ENCODE measurements around the gene XXYLT1.

Gene XXYLT1

DNA sequence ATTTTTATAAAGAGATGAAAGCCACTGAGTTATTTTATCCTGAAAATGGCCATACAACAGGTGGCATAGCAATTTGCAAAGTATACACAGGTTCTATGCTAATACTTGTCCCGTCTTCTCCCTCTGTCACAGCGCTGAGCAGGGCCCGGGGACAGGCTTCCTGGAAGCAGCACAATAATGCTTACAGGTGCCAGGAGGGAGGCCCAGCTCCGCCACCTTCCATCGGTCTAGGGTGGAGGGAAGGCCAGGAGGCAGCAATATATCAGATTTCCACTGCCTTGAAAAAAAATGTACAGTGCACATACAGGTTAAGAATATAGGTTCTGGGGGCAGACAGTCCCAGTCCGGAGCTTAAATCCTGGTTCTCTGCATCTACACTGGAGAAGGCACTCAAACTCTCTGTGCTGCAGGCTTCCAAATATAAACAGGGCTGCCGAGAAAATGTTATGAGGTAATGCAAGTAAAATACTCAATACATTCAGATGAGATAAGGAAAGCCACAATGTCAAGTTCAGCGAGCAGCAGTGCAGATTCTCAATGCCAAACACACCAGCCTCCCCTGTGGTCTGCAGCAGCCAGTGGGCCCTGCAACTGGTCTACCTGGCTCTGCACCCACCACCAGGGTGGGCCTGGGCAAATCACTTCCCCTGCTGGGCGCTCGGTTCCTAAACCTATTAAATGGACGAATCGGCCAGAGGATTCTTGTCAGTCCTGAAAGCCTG is 189.6 kb downstream of the XXYLT1 start:
- Histone ChIP-seq H3K9me3 (ENCODE audit: control insufficient read depth, insufficient read depth, low read depth, low read length) (no peaks in the 10 kb centered on the region), H3K36me3 (ENCODE audit: control insufficient read depth in 2 of 2, insufficient read depth in 1 of 2, low read length in 2 of 2) (no peaks in the 10 kb centered on the region), H3K27ac (ENCODE audit: extremely low read depth, low read depth, low read length) (peak overlapping the region; percentile 38; the same call in 1 of the 2 replicates), H3K4me1 (ENCODE audit: control insufficient read depth, insufficient read depth, low read length) (peaks cover 22% of the 10 kb centered on the region), H3K4me3 (ENCODE audit: low read depth, low read length) (no peak overlapping the region)
- ChIA-PET POLR2A (no interaction called here), CTCF (interaction anchor here (0.7 kb wide), 1 partner anchor 320 kb away, joined by 4 read pairs; no protein-coding TSS in a partner anchor)
- TF ChIP-seq, protein P1, sequence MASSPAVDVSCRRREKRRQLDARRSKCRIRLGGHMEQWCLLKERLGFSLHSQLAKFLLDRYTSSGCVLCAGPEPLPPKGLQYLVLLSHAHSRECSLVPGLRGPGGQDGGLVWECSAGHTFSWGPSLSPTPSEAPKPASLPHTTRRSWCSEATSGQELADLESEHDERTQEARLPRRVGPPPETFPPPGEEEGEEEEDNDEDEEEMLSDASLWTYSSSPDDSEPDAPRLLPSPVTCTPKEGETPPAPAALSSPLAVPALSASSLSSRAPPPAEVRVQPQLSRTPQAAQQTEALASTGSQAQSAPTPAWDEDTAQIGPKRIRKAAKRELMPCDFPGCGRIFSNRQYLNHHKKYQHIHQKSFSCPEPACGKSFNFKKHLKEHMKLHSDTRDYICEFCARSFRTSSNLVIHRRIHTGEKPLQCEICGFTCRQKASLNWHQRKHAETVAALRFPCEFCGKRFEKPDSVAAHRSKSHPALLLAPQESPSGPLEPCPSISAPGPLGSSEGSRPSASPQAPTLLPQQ (tag by site-specific recombination; IDR thresholded peaks at IDR 0.05), result peak; percentile 57
- TF ChIP-seq PRDM1 (tag by site-specific recombination; IDR thresholded peaks at IDR 0.05) (no peak), ZBTB17 (tag by site-specific recombination; IDR thresholded peaks at IDR 0.05) (peak; percentile 87), GLI2 (tag by site-specific recombination; IDR thresholded peaks at IDR 0.05; ENCODE audit: borderline replicate concordance, low read depth) (no peak), ZNF248 (tag by site-specific recombination; IDR thresholded peaks at IDR 0.05) (no peak), ZIC2 (tag by site-specific recombination; IDR thresholded peaks at IDR 0.05) (0 out of 2 replicates have a peak, but pooled peaks have one; percentile 35), ZFP69B (tag by site-specific recombination; IDR thresholded peaks at IDR 0.05) (0 out of 2 replicates have a peak, but pooled peaks have one; percentile 37), ZNF600 (tag by site-specific recombination; IDR thresholded peaks at IDR 0.05) (peak; percentile 96), ZNF335 (tag by site-specific recombination; conservative IDR thresholded peaks at IDR 0.05) (0 out of 2 replicates have a peak, but pooled peaks have one; percentile 26), ZBTB20 (tag by site-specific recombination; IDR thresholded peaks at IDR 0.05) (peak; percentile 95), ZNF2 (tag by site-specific recombination; IDR thresholded peaks at IDR 0.05) (no peak), GLIS1 (tag by site-specific recombination; IDR thresholded peaks at IDR 0.05) (peak; percentile 42), ZNF266 (tag by site-specific recombination; IDR thresholded peaks at IDR 0.05; ENCODE audit: low read depth) (peak; percentile 96; the same call in 1 of the 2 replicates), ZNF292 (tag by site-specific recombination; IDR thresholded peaks at IDR 0.05; ENCODE audit: borderline replicate concordance, low read depth) (no peak), ZNF629 (tag by site-specific recombination; IDR thresholded peaks at IDR 0.05) (peak; percentile 88), ZNF10 (tag by site-specific recombination; IDR thresholded peaks at IDR 0.05) (no peak), RBAK (tag by site-specific recombination; IDR thresholded peaks at IDR 0.05) (no peak), SCRT2 (tag by site-specific recombination; IDR thresholded peaks at IDR 0.05) (peak; percentile 92), ZNF423 (tag by site-specific recombination; IDR thresholded peaks at IDR 0.05) (no peak), OVOL3 (tag by site-specific recombination; IDR thresholded peaks at IDR 0.05) (no peak), ZNF169 (tag by site-specific recombination; IDR thresholded peaks at IDR 0.05) (no peak), OSR2 (tag by site-specific recombination; IDR thresholded peaks at IDR 0.05) (peak; percentile 68), ZNF501 (tag by site-specific recombination; IDR thresholded peaks at IDR 0.05) (no peak), ZEB2 (tag by site-specific recombination; IDR thresholded peaks at IDR 0.05) (no peak), ZFP41 (tag by site-specific recombination; IDR thresholded peaks at IDR 0.05; ENCODE audit: borderline replicate concordance) (no peak), GLIS2 (tag by site-specific recombination; IDR thresholded peaks at IDR 0.05) (peak; percentile 23; the same call in 1 of the 2 replicates), SCRT1 (tag by site-specific recombination; IDR thresholded peaks at IDR 0.05; ENCODE audit: borderline replicate concordance) (peak; percentile 84), ZNF24 (tag by site-specific recombination; IDR thresholded peaks at IDR 0.05) (no peak), ZBTB1 (tag by site-specific recombination; IDR thresholded peaks at IDR 0.05) (no peak)
- TF ChIP-seq, protein P2, sequence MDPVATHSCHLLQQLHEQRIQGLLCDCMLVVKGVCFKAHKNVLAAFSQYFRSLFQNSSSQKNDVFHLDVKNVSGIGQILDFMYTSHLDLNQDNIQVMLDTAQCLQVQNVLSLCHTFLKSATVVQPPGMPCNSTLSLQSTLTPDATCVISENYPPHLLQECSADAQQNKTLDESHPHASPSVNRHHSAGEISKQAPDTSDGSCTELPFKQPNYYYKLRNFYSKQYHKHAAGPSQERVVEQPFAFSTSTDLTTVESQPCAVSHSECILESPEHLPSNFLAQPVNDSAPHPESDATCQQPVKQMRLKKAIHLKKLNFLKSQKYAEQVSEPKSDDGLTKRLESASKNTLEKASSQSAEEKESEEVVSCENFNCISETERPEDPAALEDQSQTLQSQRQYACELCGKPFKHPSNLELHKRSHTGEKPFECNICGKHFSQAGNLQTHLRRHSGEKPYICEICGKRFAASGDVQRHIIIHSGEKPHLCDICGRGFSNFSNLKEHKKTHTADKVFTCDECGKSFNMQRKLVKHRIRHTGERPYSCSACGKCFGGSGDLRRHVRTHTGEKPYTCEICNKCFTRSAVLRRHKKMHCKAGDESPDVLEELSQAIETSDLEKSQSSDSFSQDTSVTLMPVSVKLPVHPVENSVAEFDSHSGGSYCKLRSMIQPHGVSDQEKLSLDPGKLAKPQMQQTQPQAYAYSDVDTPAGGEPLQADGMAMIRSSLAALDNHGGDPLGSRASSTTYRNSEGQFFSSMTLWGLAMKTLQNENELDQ (tag by site-specific recombination; IDR thresholded peaks at IDR 0.05; ENCODE audit: low read depth), result no peak
- TF ChIP-seq, protein P3, sequence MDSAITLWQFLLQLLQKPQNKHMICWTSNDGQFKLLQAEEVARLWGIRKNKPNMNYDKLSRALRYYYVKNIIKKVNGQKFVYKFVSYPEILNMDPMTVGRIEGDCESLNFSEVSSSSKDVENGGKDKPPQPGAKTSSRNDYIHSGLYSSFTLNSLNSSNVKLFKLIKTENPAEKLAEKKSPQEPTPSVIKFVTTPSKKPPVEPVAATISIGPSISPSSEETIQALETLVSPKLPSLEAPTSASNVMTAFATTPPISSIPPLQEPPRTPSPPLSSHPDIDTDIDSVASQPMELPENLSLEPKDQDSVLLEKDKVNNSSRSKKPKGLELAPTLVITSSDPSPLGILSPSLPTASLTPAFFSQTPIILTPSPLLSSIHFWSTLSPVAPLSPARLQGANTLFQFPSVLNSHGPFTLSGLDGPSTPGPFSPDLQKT (IDR thresholded peaks at IDR 0.05; ENCODE audit: borderline replicate concordance, low read depth, low read length), result no peak
- TF ChIP-seq, protein P4, sequence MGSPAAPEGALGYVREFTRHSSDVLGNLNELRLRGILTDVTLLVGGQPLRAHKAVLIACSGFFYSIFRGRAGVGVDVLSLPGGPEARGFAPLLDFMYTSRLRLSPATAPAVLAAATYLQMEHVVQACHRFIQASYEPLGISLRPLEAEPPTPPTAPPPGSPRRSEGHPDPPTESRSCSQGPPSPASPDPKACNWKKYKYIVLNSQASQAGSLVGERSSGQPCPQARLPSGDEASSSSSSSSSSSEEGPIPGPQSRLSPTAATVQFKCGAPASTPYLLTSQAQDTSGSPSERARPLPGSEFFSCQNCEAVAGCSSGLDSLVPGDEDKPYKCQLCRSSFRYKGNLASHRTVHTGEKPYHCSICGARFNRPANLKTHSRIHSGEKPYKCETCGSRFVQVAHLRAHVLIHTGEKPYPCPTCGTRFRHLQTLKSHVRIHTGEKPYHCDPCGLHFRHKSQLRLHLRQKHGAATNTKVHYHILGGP (tag by site-specific recombination; IDR thresholded peaks at IDR 0.05), result no peak

Data from HEK293 (cell line).